Hepatocyte (in vitro differentiated cells): ENCODE data around the gene SYVN1. TPM values are rescaled to one million over a fixed set of nuclear protein-coding genes. Genes with fewer than 3 reads are reported as not detected.

Experiments used
- DNase-seq: peaks from one replicate; pipeline ENCODE4 v3.0.0-alpha.2; 2016; ENCODE audit warnings: low spot score
- H2AFZ ChIP-seq: fragments of 200-600 bp; sonication (generic); 2 replicates; pipeline ENCODE4 v1.6.0; 2016; ENCODE audit warnings: antibody characterized with exemption, mild to moderate bottlenecking
- H3K27ac ChIP-seq: fragments of 200-600 bp; sonication (generic); 2 replicates; pipeline ENCODE4 v1.5.1; 2016; ENCODE audit warnings: mild to moderate bottlenecking
- H3K27me3 ChIP-seq: fragments of 200-600 bp; sonication (generic); 2 replicates; pipeline ENCODE4 v1.6.1; 2016
- H3K36me3 ChIP-seq: fragments of 200-600 bp; sonication (generic); replicated peaks from 2 replicates; pipeline ENCODE4 v1.5.1; 2016; ENCODE audit warnings: low read depth; ENCODE audit not compliant: insufficient read depth
- H3K4me1 ChIP-seq: fragments of 200-600 bp; sonication (generic); 2 replicates; pipeline ENCODE4 v1.5.1; 2016; ENCODE audit warnings: mild to moderate bottlenecking, moderate library complexity; ENCODE audit not compliant: insufficient read depth
- H3K4me2 ChIP-seq: fragments of 200-600 bp; sonication (generic); 2 replicates; pipeline ENCODE4 v1.6.0; 2016
- H3K4me3 ChIP-seq: fragments of 200-600 bp; sonication (generic); 2 replicates; pipeline ENCODE4 v1.5.1; 2016; ENCODE audit warnings: mild to moderate bottlenecking
- H3K79me2 ChIP-seq: fragments of 200-600 bp; sonication (generic); 2 replicates; pipeline ENCODE4 v1.6.0; 2017; ENCODE audit warnings: mild to moderate bottlenecking
- H3K9me2 ChIP-seq: fragments of 200-600 bp; sonication (generic); replicated peaks from 2 replicates; pipeline ENCODE4 v1.6.0; 2017; ENCODE audit warnings: mild to moderate bottlenecking; ENCODE audit not compliant: insufficient read depth
- H3K9me3 ChIP-seq: fragments of 200-600 bp; sonication (generic); 2 replicates; pipeline ENCODE4 v1.5.1; 2016; ENCODE audit warnings: low read depth, mild to moderate bottlenecking
- H4K20me1 ChIP-seq: fragments of 200-600 bp; sonication (generic); 2 replicates; pipeline ENCODE4 v1.6.0; 2016; ENCODE audit warnings: mild to moderate bottlenecking; ENCODE audit not compliant: insufficient read depth, poor library complexity, severe bottlenecking
- EZH2 ChIP-seq: fragments of 200-600 bp; sonication (generic); IDR thresholded peaks from 2 replicates; pipeline ENCODE4 v1.6.1; 2016; ENCODE audit warnings: antibody characterized with exemption, mild to moderate bottlenecking, borderline replicate concordance
- EZH2phosphoT487 ChIP-seq: fragments of 200-600 bp; sonication (generic); IDR thresholded peaks from one replicate; pipeline ENCODE4 v1.6.1; 2018; ENCODE audit warnings: antibody characterized with exemption, mild to moderate bottlenecking, low read depth, moderate library complexity; ENCODE audit not compliant: unreplicated experiment, severe bottlenecking
- WGBS: methylation state at CpG from one replicate; pipeline ENCODE4 v1.1.6; 2016; ENCODE audit warnings: low lambda C conversion rate; ENCODE audit errors: missing lambda C conversion rate; 5-methylcytosine and 5-hydroxymethylcytosine counted together
- polyA plus RNA-seq: library from polyadenylated mRNA; unstranded; fragments of >200 nt; fragmentation: Nextera tagmentation; extraction: Ambion mirVana; gene quantifications from 2 replicates; pipeline ENCODE4 v1.2.1, GENCODE V29; 2016
- total RNA-seq: library from RNA; depleted of rRNA; stranded (reverse); fragments of >200 nt; gene quantifications from 2 replicates; pipeline ENCODE4 v1.2.3, GENCODE V29; 2014
- TF ChIP-seq, protein P1 (sequence below): fragments of 200-600 bp; sonication (generic); IDR thresholded peaks from 2 replicates; pipeline ENCODE4 v1.5.1; 2016; ENCODE audit warnings: antibody characterized with exemption, mild to moderate bottlenecking; ENCODE audit not compliant: poor library complexity

Gene SYVN1
- total and polyA plus RNA-seq, 2 experiments from 2014 or later: 27.7 to 31.8 TPM

DNA sequence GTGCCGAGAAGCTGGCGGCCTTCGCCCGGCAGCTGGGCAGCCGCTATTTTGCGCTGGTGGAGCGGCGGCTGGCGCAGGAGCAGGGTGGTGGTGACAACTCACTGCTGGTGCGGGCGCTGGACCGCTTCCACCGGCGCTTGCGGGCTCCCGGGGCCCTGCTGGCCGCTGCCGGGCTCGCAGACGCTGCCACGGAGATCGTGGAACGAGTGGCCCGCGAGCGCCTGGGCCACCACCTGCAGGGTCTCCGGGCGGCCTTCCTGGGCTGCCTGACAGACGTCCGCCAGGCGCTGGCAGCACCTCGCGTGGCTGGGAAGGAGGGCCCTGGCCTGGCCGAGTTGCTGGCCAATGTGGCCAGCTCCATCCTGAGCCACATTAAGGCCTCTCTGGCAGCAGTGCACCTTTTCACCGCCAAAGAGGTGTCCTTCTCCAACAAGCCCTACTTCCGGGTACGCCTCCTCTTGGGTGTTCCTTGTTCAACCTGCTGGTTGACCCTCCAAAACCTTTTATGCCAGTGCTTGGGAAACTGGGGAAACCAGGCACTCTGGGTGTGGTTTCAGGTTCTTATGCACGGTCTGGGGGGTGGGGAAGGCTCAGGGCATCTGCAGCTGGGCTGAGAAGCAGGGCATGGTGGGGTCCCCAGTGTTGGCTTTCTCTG is 25.7 kb downstream of the SYVN1 start:
- H3K27me3 ChIP-seq: no peaks in the 10 kb centered on the region
- no peaks in the 10 kb centered on the region for H3K9me3 ChIP-seq
- no peak for DNase-seq
- no peaks in the 10 kb centered on the region for H3K9me2 ChIP-seq
- H3K79me2 ChIP-seq: peaks cover 23% of the 10 kb centered on the region
- no peaks in the 10 kb centered on the region for H3K36me3 ChIP-seq
- no peak overlapping the region for H3K27ac ChIP-seq
- TF ChIP-seq, protein P1, sequence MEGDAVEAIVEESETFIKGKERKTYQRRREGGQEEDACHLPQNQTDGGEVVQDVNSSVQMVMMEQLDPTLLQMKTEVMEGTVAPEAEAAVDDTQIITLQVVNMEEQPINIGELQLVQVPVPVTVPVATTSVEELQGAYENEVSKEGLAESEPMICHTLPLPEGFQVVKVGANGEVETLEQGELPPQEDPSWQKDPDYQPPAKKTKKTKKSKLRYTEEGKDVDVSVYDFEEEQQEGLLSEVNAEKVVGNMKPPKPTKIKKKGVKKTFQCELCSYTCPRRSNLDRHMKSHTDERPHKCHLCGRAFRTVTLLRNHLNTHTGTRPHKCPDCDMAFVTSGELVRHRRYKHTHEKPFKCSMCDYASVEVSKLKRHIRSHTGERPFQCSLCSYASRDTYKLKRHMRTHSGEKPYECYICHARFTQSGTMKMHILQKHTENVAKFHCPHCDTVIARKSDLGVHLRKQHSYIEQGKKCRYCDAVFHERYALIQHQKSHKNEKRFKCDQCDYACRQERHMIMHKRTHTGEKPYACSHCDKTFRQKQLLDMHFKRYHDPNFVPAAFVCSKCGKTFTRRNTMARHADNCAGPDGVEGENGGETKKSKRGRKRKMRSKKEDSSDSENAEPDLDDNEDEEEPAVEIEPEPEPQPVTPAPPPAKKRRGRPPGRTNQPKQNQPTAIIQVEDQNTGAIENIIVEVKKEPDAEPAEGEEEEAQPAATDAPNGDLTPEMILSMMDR: no peak
- TF ChIP-seq EZH2phosphoT487 (no peak), EZH2 (no peak)
- WGBS: 97% methylated on average over 31 of the region's 38 CpGs
- no peak overlapping the region for H3K4me3 ChIP-seq
- no peak overlapping the region for H3K4me2 ChIP-seq
- H3K4me1 ChIP-seq: peaks cover 13% of the 10 kb centered on the region
- H4K20me1 ChIP-seq: no peaks in the 10 kb centered on the region
- no peak overlapping the region for H2AFZ ChIP-seq

DNA sequence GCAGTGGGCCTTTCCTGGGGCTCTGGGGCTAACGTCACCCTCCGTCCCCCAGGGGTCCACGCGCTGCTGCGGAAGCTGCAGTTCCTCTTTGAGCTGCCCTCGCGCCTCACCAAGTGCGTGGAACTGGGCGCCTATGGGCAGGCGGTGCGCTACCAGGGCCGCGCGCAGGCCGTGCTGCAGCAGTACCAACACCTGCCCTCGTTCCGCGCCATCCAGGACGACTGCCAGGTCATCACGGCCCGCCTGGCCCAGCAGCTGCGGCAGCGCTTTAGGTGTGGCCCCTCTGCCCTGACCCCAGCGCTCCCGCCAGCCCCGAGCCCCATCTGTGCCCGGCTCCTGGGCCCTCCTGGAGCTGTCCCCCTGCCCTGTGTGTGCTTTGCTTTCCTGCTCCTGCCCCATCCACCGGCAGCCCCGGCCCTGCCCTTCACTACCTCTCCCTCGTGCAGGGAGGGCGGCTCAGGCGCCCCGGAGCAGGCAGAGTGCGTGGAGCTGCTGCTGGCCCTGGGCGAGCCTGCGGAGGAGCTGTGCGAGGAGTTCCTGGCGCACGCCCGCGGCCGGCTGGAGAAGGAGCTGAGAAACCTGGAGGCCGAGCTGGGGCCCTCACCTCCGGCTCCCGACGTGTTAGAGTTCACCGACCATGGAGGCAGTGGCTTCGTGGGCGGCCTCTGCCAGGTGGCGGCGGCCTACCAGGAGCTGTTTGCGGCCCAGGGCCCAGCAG is 26.4 kb downstream of the SYVN1 start:
- H3K4me1 ChIP-seq: peaks cover 6% of the 10 kb centered on the region
- no peak overlapping the region for H3K4me3 ChIP-seq

GRCh38 chr11:65107078-65107477 is 27.2 kb downstream of the SYVN1 start:
- no peak overlapping the region for H2AFZ ChIP-seq
- no peaks in the 10 kb centered on the region for H3K9me3 ChIP-seq
- no peak overlapping the region for H3K27ac ChIP-seq
- H3K27me3 ChIP-seq: no peaks in the 10 kb centered on the region
- peaks cover 4% of the 10 kb centered on the region for H3K4me1 ChIP-seq
- 98% methylated on average over 15 of the region's 15 CpGs for WGBS
- H4K20me1 ChIP-seq: no peaks in the 10 kb centered on the region
- H3K4me2 ChIP-seq: no peak overlapping the region
- TF ChIP-seq EZH2phosphoT487 (no peak), EZH2 (no peak)
- TF ChIP-seq, protein P1: no peak
- no peak for DNase-seq
- H3K79me2 ChIP-seq: peaks cover 26% of the 10 kb centered on the region
- no peak overlapping the region for H3K4me3 ChIP-seq
- H3K36me3 ChIP-seq: no peaks in the 10 kb centered on the region
- no peaks in the 10 kb centered on the region for H3K9me2 ChIP-seq

More for the DNA sequence above, 26.4 kb downstream of the SYVN1 start:
- Histone ChIP-seq H3K27me3 (no peaks in the 10 kb centered on the region), H3K9me3 (no peaks in the 10 kb centered on the region), H4K20me1 (no peaks in the 10 kb centered on the region), H3K4me2 (no peak overlapping the region), H3K36me3 (no peaks in the 10 kb centered on the region), H3K9me2 (no peaks in the 10 kb centered on the region), H2AFZ (no peak overlapping the region), H3K27ac (no peak overlapping the region), H3K79me2 (peaks cover 23% of the 10 kb centered on the region)
- TF ChIP-seq EZH2 (no peak), EZH2phosphoT487 (no peak)
- TF ChIP-seq, protein P1: no peak
- 97% methylated on average over 49 of the region's 52 CpGs for WGBS
- no peak for DNase-seq
